Activated naive CD4-positive, alpha-beta T cell treated with anti-CD3 and anti-CD28 coated beads, Interleukin-2, amount 10 ng/mL, durations not matched to agents 7 days and 5 days (primary cell): ENCODE results near the gene PTPRF.
"Not testable (repeated sequence)": the region's sequence is repeated elsewhere in the genome, so short reads cannot be mapped to it uniquely, and the experiment has no call there.

ENCODE experiments used
- CTCF ChIA-PET: fragments of 350-600 bp; sonication (Branson Sonifier 250); formaldehyde crosslinking; loops from one replicate; lab custom pipeline; 2021; ENCODE audit warnings: antibody characterized with exemption; lab: Charles Lee
- DNase-seq: peaks from one replicate; pipeline ENCODE4 v3.0.0-alpha.2; 2020
- H3K27ac Mint-ChIP-seq: one replicate; pipeline ENCODE4 v1.8.0; 2021; ENCODE audit warnings: mild to moderate bottlenecking, moderate library complexity, mixed read lengths
- H3K27me3 Mint-ChIP-seq: one replicate; pipeline ENCODE4 v1.8.0; 2021; ENCODE audit warnings: mild to moderate bottlenecking, mixed read lengths
- H3K36me3 Mint-ChIP-seq: one replicate; pipeline ENCODE4 v1.8.0; 2021; ENCODE audit warnings: mixed read lengths
- H3K4me1 Mint-ChIP-seq: one replicate; pipeline ENCODE4 v1.8.0; 2021; ENCODE audit warnings: mixed read lengths
- H3K4me3 Mint-ChIP-seq: one replicate; pipeline ENCODE4 v1.8.0; 2021; ENCODE audit warnings: mild to moderate bottlenecking, moderate library complexity, mixed read lengths
- H3K9me3 Mint-ChIP-seq: one replicate; pipeline ENCODE4 v1.8.0; 2021; ENCODE audit warnings: mixed read lengths

Gene PTPRF

DNA sequence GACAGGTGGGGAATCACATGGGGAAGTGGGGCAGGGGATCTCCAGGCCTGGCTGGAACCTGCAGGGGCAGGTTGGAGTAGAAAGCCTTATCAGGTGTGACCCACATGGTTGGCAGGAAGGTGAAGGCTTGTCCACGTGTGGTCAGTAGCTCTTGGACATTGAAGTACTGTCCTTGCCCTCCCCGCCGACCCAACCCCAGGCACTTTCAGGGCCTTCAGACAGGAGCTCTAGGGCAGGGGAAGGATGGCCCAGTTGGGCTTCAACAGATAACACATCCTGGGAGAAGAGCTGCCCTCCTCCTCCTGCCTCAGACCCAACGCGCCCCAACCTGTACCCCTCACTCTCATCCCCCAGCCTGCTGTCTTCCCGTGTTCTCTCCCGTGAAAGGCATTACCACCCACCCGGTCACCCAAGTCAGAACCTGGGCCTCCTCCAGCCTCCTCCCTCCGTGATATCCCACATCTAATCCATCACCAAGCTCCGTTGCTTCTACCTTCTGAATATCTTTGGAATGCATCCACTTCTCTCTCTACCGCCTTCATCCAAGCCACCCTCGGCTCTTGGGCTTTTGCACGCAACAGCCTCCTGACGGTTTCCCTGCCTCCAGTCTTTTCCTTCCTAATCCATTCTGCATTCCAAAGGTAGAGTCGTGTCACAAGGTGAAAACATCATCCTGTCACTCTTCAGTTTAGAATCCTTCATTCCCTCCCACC lies 15.9 kb downstream of the PTPRF start:
- no peak for DNase-seq
- Mint-ChIP-seq H3K4me1 (peaks cover 4% of the 10 kb centered on the region), H3K4me3 (no peak overlapping the region), H3K36me3 (no peaks in the 10 kb centered on the region), H3K27ac (no peak overlapping the region), H3K9me3 (no peaks in the 10 kb centered on the region), H3K27me3 (peaks cover 48% of the 10 kb centered on the region)
- CTCF ChIA-PET, result interaction anchor here (1.5 kb wide), 1 partner anchor 12 kb away, joined by 3 read pairs; no protein-coding TSS in a partner anchor

DNA sequence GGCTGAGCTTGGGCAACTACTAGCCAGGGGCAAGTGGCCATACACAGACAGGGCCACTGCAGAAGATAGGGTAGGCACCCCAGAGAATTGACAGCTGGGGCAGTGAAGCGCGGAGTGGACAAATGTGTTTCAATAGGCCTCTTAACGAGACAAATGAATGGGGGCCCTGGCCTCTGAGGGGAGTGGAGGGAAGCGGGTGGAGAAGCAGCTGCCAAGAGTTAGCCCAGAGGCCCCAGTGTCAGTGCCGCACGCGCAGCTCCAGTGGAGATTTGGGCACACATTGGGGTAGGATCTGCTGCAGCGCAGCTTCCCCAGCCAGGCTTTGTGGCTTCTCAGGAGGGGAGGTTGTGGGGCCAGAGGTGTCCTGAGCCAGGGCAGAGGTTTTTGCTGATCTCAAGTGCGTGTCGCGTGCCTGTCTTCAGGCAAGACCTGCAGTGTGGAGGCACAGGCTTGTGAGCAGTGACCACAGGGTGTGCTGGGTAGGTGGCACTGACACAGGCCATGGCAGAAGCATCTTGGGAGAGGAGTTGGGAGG lies 16.9 kb downstream of the PTPRF start:
- H3K27me3 Mint-ChIP-seq, result peaks cover 59% of the 10 kb centered on the region
- H3K36me3 Mint-ChIP-seq, result no peaks in the 10 kb centered on the region
- H3K27ac Mint-ChIP-seq, result no peak overlapping the region
- CTCF ChIA-PET, result no interaction called here
- peaks cover 4% of the 10 kb centered on the region for H3K4me1 Mint-ChIP-seq
- DNase-seq, result no peak
- no peak overlapping the region for H3K4me3 Mint-ChIP-seq
- H3K9me3 Mint-ChIP-seq, result no peaks in the 10 kb centered on the region

GRCh38 chr1:43548285-43549271 lies 17.9 kb downstream of the PTPRF start:
- CTCF ChIA-PET, result no interaction called here
- H3K36me3 Mint-ChIP-seq, result no peaks in the 10 kb centered on the region
- H3K4me3 Mint-ChIP-seq, result no peak overlapping the region
- no peak for DNase-seq
- H3K4me1 Mint-ChIP-seq, result peaks cover 4% of the 10 kb centered on the region
- H3K9me3 Mint-ChIP-seq, result no peaks in the 10 kb centered on the region
- no peak overlapping the region for H3K27ac Mint-ChIP-seq
- H3K27me3 Mint-ChIP-seq, result peaks cover 64% of the 10 kb centered on the region

DNA sequence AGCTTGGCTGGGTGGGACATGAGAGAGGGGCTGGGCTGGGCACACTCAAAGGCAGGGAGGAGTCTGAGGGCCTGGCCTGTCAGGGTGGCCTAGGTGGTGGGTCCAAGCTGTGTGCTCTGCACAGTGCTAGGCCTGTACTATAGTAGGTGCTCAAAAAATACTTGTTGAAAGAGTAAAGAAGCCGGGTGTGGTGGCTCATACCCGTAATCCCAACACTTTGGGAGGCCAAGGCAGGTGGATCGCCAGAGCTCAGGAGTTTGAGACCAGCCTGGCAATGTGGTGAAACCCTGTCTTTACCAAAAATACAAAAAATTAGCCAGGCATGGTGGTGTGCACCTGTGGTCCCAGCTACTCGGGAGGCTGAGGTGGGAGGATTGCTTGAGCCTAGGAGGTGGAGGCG lies 18.7 kb downstream of the PTPRF start:
- H3K4me1 Mint-ChIP-seq, result not testable (repeated sequence)

DNA sequence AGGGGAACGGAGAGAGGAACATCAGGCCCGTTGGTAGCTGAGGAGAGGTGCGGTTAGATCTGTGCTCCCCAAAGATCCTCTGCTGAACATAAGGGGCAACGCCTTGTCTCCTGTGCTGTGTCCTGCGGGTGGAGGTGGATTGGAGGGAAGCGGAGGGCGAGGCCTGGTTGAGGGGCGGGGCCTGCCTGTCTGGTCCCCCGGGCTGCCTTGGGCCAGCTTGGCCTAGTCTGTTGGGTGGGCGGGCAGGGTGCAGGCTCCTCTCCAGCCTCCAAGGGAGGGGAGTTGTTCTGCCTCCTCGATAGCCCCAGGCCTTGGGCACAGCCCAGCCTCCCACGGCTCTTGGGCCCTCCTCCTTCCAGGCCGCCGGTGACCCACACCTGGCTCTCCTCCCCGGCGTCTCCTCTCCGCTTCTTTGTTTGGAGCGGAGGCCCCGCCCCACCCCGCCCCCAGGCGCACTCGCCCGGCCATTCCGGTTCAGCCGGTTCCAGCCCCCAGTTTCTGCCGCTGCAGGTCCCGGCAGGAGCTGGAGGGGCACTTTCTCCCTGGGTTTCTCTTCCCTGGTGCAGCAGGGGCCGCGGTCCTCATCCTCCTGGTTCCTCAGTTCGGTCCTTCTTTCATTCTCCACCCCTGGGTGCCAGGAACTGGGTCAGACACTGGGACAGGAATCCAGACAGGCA lies 19.4 kb downstream of the PTPRF start:
- peak; percentile 49 for DNase-seq
- H3K27me3 Mint-ChIP-seq, result peaks cover 64% of the 10 kb centered on the region
- H3K9me3 Mint-ChIP-seq, result no peaks in the 10 kb centered on the region
- H3K27ac Mint-ChIP-seq, result no peak overlapping the region
- CTCF ChIA-PET, result no interaction called here
- H3K36me3 Mint-ChIP-seq, result no peaks in the 10 kb centered on the region
- peaks cover 4% of the 10 kb centered on the region for H3K4me1 Mint-ChIP-seq
- peak overlapping the region; percentile 23 for H3K4me3 Mint-ChIP-seq

More for the DNA sequence above, 18.7 kb downstream of the PTPRF start:
- H3K9me3 Mint-ChIP-seq, H3K4me3 Mint-ChIP-seq, CTCF ChIA-PET, H3K27ac Mint-ChIP-seq, H3K36me3 Mint-ChIP-seq, DNase-seq: not testable (repeated sequence)
- H3K27me3 Mint-ChIP-seq, result peaks cover 64% of the 10 kb centered on the region

- no peak for DNase-seq
- H3K27me3 Mint-ChIP-seq, result peaks cover 60% of the 10 kb centered on the region
- H3K9me3 Mint-ChIP-seq, result no peaks in the 10 kb centered on the region
- peak overlapping the region; percentile 23 for H3K4me3 Mint-ChIP-seq
- H3K36me3 Mint-ChIP-seq, result no peaks in the 10 kb centered on the region
- peaks cover 4% of the 10 kb centered on the region for H3K4me1 Mint-ChIP-seq
- CTCF ChIA-PET, result no interaction called here
- no peak overlapping the region for H3K27ac Mint-ChIP-seq
Observed at GRCh38 chr1:43550598-43551246, 20.0 kb downstream of the PTPRF start.

GRCh38 chr1:43551396-43551888 lies 20.8 kb downstream of the PTPRF start:
- peaks cover 54% of the 10 kb centered on the region for H3K27me3 Mint-ChIP-seq
- no peak for DNase-seq
- H3K4me1 Mint-ChIP-seq, result peaks cover 4% of the 10 kb centered on the region
- no peak overlapping the region for H3K27ac Mint-ChIP-seq
- no peaks in the 10 kb centered on the region for H3K9me3 Mint-ChIP-seq
- no peak overlapping the region for H3K4me3 Mint-ChIP-seq
- H3K36me3 Mint-ChIP-seq, result no peaks in the 10 kb centered on the region
- CTCF ChIA-PET, result no interaction called here

DNA sequence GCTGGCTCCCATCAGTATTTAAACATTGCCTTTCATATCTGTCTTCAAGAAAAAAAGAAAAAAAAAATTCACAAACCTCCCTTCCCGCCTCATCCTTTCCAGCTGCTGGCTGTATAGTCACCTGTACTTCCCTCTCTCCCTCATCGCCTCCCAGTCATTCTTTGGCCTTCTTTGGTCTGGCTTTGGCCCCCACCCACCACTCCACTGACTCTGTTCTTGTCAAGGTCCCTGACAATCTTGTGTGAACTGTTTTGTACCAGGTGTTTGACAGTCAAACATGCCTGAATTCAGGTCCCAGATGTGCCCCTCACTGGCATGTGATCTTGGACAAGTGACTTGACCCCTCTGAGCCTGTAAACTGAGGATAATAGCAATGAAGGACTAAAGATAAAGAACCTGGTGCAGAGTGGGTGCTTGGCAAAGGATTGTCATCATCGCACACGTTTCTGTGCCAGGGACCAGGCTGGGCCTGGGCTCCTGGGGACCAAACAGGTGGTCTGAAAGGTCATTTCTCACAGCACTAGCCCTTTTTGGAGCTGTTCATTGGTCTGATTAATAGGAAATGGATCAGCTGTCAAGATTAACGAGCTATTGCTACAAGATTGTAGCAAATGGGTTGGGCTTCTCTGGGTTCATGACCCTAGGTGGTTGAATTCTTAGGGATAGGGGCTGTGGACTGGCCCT lies 21.5 kb downstream of the PTPRF start:
- CTCF ChIA-PET, result no interaction called here
- no peaks in the 10 kb centered on the region for H3K9me3 Mint-ChIP-seq

GRCh38 chr1:43552813-43553212 lies 22.1 kb downstream of the PTPRF start:
- Mint-ChIP-seq H3K27ac (no peak overlapping the region), H3K36me3 (no peaks in the 10 kb centered on the region), H3K4me1 (peaks cover 4% of the 10 kb centered on the region), H3K4me3 (no peak overlapping the region), H3K9me3 (no peaks in the 10 kb centered on the region), H3K27me3 (peaks cover 43% of the 10 kb centered on the region)
- DNase-seq, result no peak
- CTCF ChIA-PET, result interaction anchor here (0.9 to 1.9 kb wide), 3 partner anchors 9 to 382 kb away, joined by 3 to 9 read pairs (median 3); no protein-coding TSS in a partner anchor

More for the DNA sequence above, 21.5 kb downstream of the PTPRF start:
- Mint-ChIP-seq H3K27ac (no peak overlapping the region), H3K36me3 (no peaks in the 10 kb centered on the region), H3K4me1 (peaks cover 4% of the 10 kb centered on the region), H3K27me3 (peaks cover 49% of the 10 kb centered on the region), H3K4me3 (no peak overlapping the region)
- no peak for DNase-seq

DNA sequence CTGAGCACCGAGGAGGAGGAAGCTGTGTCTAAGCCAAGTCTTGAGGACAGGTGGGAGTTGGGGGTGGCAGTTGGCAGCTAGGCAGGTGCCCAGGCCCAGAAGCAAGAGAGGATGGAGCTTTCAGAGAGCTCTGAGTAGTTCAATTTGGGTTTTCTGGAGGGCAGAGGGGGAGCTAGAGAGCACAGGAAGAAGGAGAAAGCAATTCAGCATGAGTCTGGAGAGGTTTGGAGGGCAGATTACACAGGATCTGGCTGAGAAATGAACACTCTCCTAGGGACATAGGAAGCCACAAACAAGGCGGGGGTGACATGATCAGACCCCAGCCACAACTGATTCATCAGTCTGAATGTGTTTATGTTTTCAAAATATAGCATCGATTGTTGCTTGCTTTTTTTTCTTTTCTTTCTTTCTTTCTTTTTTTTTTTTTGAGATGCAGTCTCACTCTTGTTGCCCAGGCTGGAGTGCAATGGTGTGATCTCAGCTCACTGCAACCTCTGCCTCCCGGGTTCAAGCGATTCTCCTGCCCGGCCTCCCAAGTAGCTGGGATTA lies 23.8 kb downstream of the PTPRF start:
- no peaks in the 10 kb centered on the region for H3K9me3 Mint-ChIP-seq
- CTCF ChIA-PET, result interaction anchor here (0.5 to 1.9 kb wide), 11 partner anchors 10 to 99 kb away, joined by 3 to 9 read pairs (median 4); no protein-coding TSS in a partner anchor
- H3K27ac Mint-ChIP-seq, result no peak overlapping the region
- peaks cover 33% of the 10 kb centered on the region for H3K27me3 Mint-ChIP-seq
- peak; percentile 54 for DNase-seq
- H3K4me3 Mint-ChIP-seq, result no peak overlapping the region
- no peaks in the 10 kb centered on the region for H3K36me3 Mint-ChIP-seq
- H3K4me1 Mint-ChIP-seq, result peaks cover 4% of the 10 kb centered on the region

DNA sequence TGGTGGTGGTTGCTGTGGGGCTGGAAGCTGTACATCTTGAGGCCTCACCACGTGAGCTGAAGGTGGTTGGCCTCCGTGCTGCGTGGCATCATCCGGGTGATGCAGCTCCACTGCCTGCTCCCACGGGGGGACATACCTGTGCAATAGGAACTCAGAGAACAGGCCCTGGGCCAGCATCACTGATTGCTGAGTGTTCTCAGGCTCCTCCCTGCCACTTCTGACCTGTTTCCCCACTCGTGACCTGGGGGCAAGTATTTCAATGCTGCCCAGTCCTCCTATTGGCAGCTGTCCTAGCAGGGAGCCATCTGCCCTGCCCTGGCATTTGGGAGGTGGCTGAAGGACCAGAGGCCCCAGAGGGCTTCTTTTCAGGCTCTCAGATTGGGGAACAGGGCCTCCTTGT lies 26.1 kb downstream of the PTPRF start:
- Mint-ChIP-seq H3K4me3 (no peak overlapping the region), H3K27ac (no peak overlapping the region), H3K9me3 (no peaks in the 10 kb centered on the region), H3K4me1 (no peaks in the 10 kb centered on the region), H3K27me3 (peaks cover 13% of the 10 kb centered on the region), H3K36me3 (no peaks in the 10 kb centered on the region)
- CTCF ChIA-PET, result interaction anchor here (1.3 kb wide), 1 partner anchor 13 kb away, joined by 3 read pairs; no protein-coding TSS in a partner anchor
- no peak for DNase-seq

- CTCF ChIA-PET, result interaction anchor here (1.3 kb wide), 1 partner anchor 12 kb away, joined by 3 read pairs; no protein-coding TSS in a partner anchor
- no peak for DNase-seq
- peaks cover 3% of the 10 kb centered on the region for H3K27me3 Mint-ChIP-seq
- H3K4me3 Mint-ChIP-seq, result no peak overlapping the region
- H3K4me1 Mint-ChIP-seq, result no peaks in the 10 kb centered on the region
- no peaks in the 10 kb centered on the region for H3K9me3 Mint-ChIP-seq
- no peak overlapping the region for H3K27ac Mint-ChIP-seq
- no peaks in the 10 kb centered on the region for H3K36me3 Mint-ChIP-seq
Observed at GRCh38 chr1:43557744-43558245, 27.1 kb downstream of the PTPRF start.
